ES-I3 (cell line): ENCODE data around the gene NR2E1.
A peak's percentile ranks its signal among the peaks of the same experiment; 100 is the strongest.

Experiments used
- H3K36me3 ChIP-seq: 2 replicates; pipeline ENCODE4 v1.6.1; 2013; ENCODE audit warnings: mild to moderate bottlenecking, low read length, control low read depth, moderate library complexity; ENCODE audit not compliant: insufficient read depth
- H3K4me1 ChIP-seq: 2 replicates; pipeline ENCODE4 v1.6.1; 2013; ENCODE audit warnings: mild to moderate bottlenecking, control low read depth, low read length; ENCODE audit not compliant: insufficient read depth
- H3K9ac ChIP-seq: 2 replicates; pipeline ENCODE4 v1.6.1; 2013; ENCODE audit warnings: low read depth, mild to moderate bottlenecking, low read length, moderate library complexity
- H3K9me3 ChIP-seq: 2 replicates; pipeline ENCODE4 v1.6.1; 2013; ENCODE audit warnings: mild to moderate bottlenecking, low read length, moderate library complexity; ENCODE audit not compliant: control insufficient read depth, insufficient read depth

NR2E1 gene

GRCh38 chr6:108171918-108172516, 6.2 kb downstream of the NR2E1 start:
- H3K9me3 ChIP-seq, result no peaks in the 10 kb centered on the region
- peaks cover 2% of the 10 kb centered on the region; the same call in 1 of the 2 replicates for H3K4me1 ChIP-seq

GRCh38 chr6:108174371-108175175, 8.8 kb downstream of the NR2E1 start:
- Histone ChIP-seq H3K4me1 (peaks cover 13% of the 10 kb centered on the region), H3K36me3 (no peaks in the 10 kb centered on the region), H3K9ac (no peak overlapping the region), H3K9me3 (no peaks in the 10 kb centered on the region)

More at GRCh38 chr6:108171918-108172516, 6.2 kb downstream of the NR2E1 start:
- Histone ChIP-seq H3K9ac (no peak overlapping the region), H3K36me3 (no peaks in the 10 kb centered on the region)

GRCh38 chr6:108175176-108175591, 9.4 kb downstream of the NR2E1 start:
- H3K36me3 ChIP-seq, result no peaks in the 10 kb centered on the region
- peak overlapping the region; percentile 42; the same call in 1 of the 2 replicates for H3K9ac ChIP-seq

GRCh38 chr6:108175592-108176279, 9.9 kb downstream of the NR2E1 start:
- Histone ChIP-seq H3K36me3 (no peaks in the 10 kb centered on the region), H3K9ac (peak overlapping the region; percentile 42; the same call in 1 of the 2 replicates), H3K9me3 (no peaks in the 10 kb centered on the region), H3K4me1 (peaks cover 15% of the 10 kb centered on the region)

More at GRCh38 chr6:108175176-108175591, 9.4 kb downstream of the NR2E1 start:
- Histone ChIP-seq H3K4me1 (peaks cover 16% of the 10 kb centered on the region), H3K9me3 (no peaks in the 10 kb centered on the region)

GRCh38 chr6:108176281-108177089, 10.7 kb downstream of the NR2E1 start:
- Histone ChIP-seq H3K9ac (peak overlapping the region; percentile 42; the same call in 1 of the 2 replicates), H3K9me3 (no peaks in the 10 kb centered on the region), H3K4me1 (peaks cover 15% of the 10 kb centered on the region), H3K36me3 (no peaks in the 10 kb centered on the region)

GRCh38 chr6:108179741-108180140, 13.9 kb downstream of the NR2E1 start:
- H3K9ac ChIP-seq, result no peak overlapping the region
- H3K36me3 ChIP-seq, result no peaks in the 10 kb centered on the region
- H3K9me3 ChIP-seq, result no peaks in the 10 kb centered on the region
- peaks cover 15% of the 10 kb centered on the region for H3K4me1 ChIP-seq

- Histone ChIP-seq H3K36me3 (no peaks in the 10 kb centered on the region), H3K9me3 (no peaks in the 10 kb centered on the region), H3K4me1 (peaks cover 15% of the 10 kb centered on the region), H3K9ac (no peak overlapping the region)
These were observed 14.4 kb downstream of the NR2E1 start for GRCh38 chr6:108180266-108180665.

GRCh38 chr6:108180776-108181175, 15.0 kb downstream of the NR2E1 start:
- H3K36me3 ChIP-seq, result no peaks in the 10 kb centered on the region
- H3K9ac ChIP-seq, result no peak overlapping the region
- H3K4me1 ChIP-seq, result peaks cover 15% of the 10 kb centered on the region
- no peaks in the 10 kb centered on the region for H3K9me3 ChIP-seq

GRCh38 chr6:108186226-108186625, 20.4 kb downstream of the NR2E1 start:
- Histone ChIP-seq H3K36me3 (no peaks in the 10 kb centered on the region), H3K4me1 (no peaks in the 10 kb centered on the region), H3K9me3 (no peaks in the 10 kb centered on the region), H3K9ac (no peak overlapping the region)

GRCh38 chr6:108187519-108187918, 21.7 kb downstream of the NR2E1 start:
- H3K4me1 ChIP-seq, result no peaks in the 10 kb centered on the region
- no peak overlapping the region for H3K9ac ChIP-seq
- no peaks in the 10 kb centered on the region for H3K9me3 ChIP-seq
- H3K36me3 ChIP-seq, result no peaks in the 10 kb centered on the region

GRCh38 chr6:108193131-108193530, 27.3 kb downstream of the NR2E1 start:
- H3K9ac ChIP-seq, result no peak overlapping the region
- H3K9me3 ChIP-seq, result no peaks in the 10 kb centered on the region
- H3K36me3 ChIP-seq, result no peaks in the 10 kb centered on the region
- H3K4me1 ChIP-seq, result no peaks in the 10 kb centered on the region

GRCh38 chr6:108193835-108194234, 28.0 kb downstream of the NR2E1 start:
- Histone ChIP-seq H3K9me3 (no peaks in the 10 kb centered on the region), H3K36me3 (no peaks in the 10 kb centered on the region), H3K9ac (no peak overlapping the region), H3K4me1 (no peaks in the 10 kb centered on the region)

- no peak overlapping the region for H3K9ac ChIP-seq
- H3K9me3 ChIP-seq, result no peaks in the 10 kb centered on the region
- no peaks in the 10 kb centered on the region for H3K36me3 ChIP-seq
- H3K4me1 ChIP-seq, result no peaks in the 10 kb centered on the region
These were observed 28.7 kb downstream of the NR2E1 start for GRCh38 chr6:108194503-108194902.

- Histone ChIP-seq H3K9ac (no peak overlapping the region), H3K9me3 (no peaks in the 10 kb centered on the region), H3K4me1 (no peaks in the 10 kb centered on the region), H3K36me3 (no peaks in the 10 kb centered on the region)
These were observed 29.4 kb downstream of the NR2E1 start for GRCh38 chr6:108195209-108195608.
